Thoracic aorta (tissue), 2 donors: ENCODE measurements around the gene CREB5. TPM values are rescaled to one million over a fixed set of nuclear protein-coding genes. Genes with fewer than 3 reads are reported as not detected.

ENCODE experiments used
- ATAC-seq: fragments of 150-250 bp; one replicate; pipeline ENCODE4 v1.8.0; 2017; ENCODE audit warnings: low read depth; ENCODE audit not compliant: insufficient number of reproducible peaks, low FRiP score
- DNase-seq: peaks from one replicate; pipeline ENCODE4 v3.0.0-alpha.2; 2020; ENCODE audit warnings: low spot score
- H3K27ac ChIP-seq, 2 donors: fragments of 200-600 bp; sonication (generic); 1 replicate in 1 of 2; 2 replicates in 1 of 2; pipeline ENCODE4 v1.5.1; 2016; ENCODE audit warnings: mild to moderate bottlenecking in 2 of 2, moderate library complexity in 2 of 2
- H3K27me3 ChIP-seq: fragments of 200-600 bp; sonication (generic); replicated peaks from 2 replicates; pipeline ENCODE4 v1.6.0; 2016; ENCODE audit warnings: mild to moderate bottlenecking; ENCODE audit not compliant: insufficient read depth
- H3K36me3 ChIP-seq: fragments of 200-600 bp; sonication (generic); one replicate; pipeline ENCODE4 v1.5.1; 2016
- H3K4me1 ChIP-seq, 2 donors: fragments of 200-600 bp; sonication (generic); 1 replicate in 1 of 2; 2 replicates in 1 of 2; pipeline versions ENCODE4 v1.5.1 to v1.6.0; 2016; ENCODE audit warnings: low read depth in 2 of 2, mild to moderate bottlenecking in 1 of 2; ENCODE audit not compliant: control insufficient read depth in 1 of 2
- H3K4me3 ChIP-seq: fragments of 200-600 bp; sonication (generic); 2 replicates; pipeline ENCODE4 v1.5.1; 2016; ENCODE audit warnings: mild to moderate bottlenecking
- H3K9me3 ChIP-seq: fragments of 200-600 bp; sonication (generic); 2 replicates; pipeline ENCODE4 v1.5.1; 2016
- total RNA-seq, 2 donors: library from RNA; depleted of rRNA; stranded (reverse); fragments of >200 nt; gene quantifications; one replicate each; pipeline versions ENCODE4 v1.1.0 to v1.2.3, GENCODE V29; 2016
- TF ChIP-seq, protein P1 (sequence below): fragments of 200-600 bp; sonication (generic); IDR thresholded peaks from one replicate; pipeline ENCODE4 v1.5.1; 2019; ENCODE audit warnings: antibody characterized with exemption

Gene CREB5
- total RNA-seq, 2 donors from 2014 or later = 44.4 to 49.1 TPM

GRCh38 chr7:28493477-28493876, 81.2 kb downstream of the CREB5 start:
- Histone ChIP-seq H3K27ac (no peak overlapping the region), H3K9me3 (no peaks in the 10 kb centered on the region), H3K4me1 (no peaks in the 10 kb centered on the region), H3K27me3 (no peaks in the 10 kb centered on the region), H3K36me3 (no peaks in the 10 kb centered on the region), H3K4me3 (no peak overlapping the region)
- no peak for DNase-seq
- no peak for ATAC-seq
- TF ChIP-seq, protein P1, sequence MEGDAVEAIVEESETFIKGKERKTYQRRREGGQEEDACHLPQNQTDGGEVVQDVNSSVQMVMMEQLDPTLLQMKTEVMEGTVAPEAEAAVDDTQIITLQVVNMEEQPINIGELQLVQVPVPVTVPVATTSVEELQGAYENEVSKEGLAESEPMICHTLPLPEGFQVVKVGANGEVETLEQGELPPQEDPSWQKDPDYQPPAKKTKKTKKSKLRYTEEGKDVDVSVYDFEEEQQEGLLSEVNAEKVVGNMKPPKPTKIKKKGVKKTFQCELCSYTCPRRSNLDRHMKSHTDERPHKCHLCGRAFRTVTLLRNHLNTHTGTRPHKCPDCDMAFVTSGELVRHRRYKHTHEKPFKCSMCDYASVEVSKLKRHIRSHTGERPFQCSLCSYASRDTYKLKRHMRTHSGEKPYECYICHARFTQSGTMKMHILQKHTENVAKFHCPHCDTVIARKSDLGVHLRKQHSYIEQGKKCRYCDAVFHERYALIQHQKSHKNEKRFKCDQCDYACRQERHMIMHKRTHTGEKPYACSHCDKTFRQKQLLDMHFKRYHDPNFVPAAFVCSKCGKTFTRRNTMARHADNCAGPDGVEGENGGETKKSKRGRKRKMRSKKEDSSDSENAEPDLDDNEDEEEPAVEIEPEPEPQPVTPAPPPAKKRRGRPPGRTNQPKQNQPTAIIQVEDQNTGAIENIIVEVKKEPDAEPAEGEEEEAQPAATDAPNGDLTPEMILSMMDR = no peak

DNA sequence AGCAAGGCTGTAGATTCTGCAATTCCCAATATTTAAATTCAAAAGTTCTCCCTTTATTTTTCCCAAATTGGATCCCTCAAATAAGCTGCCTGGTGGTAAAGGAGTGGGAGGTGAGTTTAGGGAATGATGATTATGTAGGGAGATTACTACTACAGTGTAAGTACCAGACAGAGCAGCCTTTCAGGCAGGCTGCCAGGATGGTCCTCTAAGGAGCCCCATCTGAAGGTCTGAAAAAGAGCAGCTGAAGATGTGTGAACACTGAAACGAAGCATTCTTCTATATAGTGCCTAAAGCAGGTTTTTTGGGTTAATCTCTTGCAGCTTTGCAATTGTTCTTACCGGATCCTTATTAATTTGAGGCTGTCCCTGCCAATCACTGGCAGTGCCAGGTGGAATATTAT, 84.7 kb downstream of the CREB5 start:
- TF ChIP-seq, protein P1 = no peak
- Histone ChIP-seq H3K4me3 (no peak overlapping the region), H3K27me3 (no peaks in the 10 kb centered on the region), H3K9me3 (no peaks in the 10 kb centered on the region), H3K36me3 (no peaks in the 10 kb centered on the region), H3K27ac (no peak overlapping the region), H3K4me1 (no peaks in the 10 kb centered on the region)
- ATAC-seq (no peak), DNase-seq (no peak)

DNA sequence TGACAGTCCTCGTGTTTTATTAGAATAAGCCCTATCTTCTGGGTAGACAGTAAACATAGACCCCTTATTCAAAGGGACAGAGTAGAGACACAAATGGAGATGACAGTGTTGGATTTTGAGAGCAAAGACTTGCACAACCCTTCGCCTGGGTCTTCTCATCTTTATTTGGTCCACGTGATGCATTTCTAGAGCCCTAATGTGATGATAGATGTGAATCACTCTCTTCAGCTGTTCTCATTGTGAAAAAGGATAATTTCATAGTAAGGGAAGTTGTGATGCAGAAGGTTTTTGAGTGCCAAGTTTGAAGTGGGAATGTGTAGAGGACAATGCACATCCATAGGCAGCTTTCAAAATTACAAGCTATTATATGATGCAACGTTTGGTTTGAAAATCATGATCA, 86.3 kb downstream of the CREB5 start:
- H3K27me3 ChIP-seq = no peaks in the 10 kb centered on the region
- TF ChIP-seq, protein P1 = no peak
- ATAC-seq = no peak

GRCh38 chr7:28500138-28500537, 87.8 kb downstream of the CREB5 start:
- DNase-seq = no peak
- Histone ChIP-seq H3K9me3 (no peaks in the 10 kb centered on the region), H3K36me3 (no peaks in the 10 kb centered on the region), H3K4me1 (no peaks in the 10 kb centered on the region), H3K27ac (no peak overlapping the region), H3K4me3 (no peak overlapping the region), H3K27me3 (no peaks in the 10 kb centered on the region)
- no peak for ATAC-seq
- TF ChIP-seq, protein P1 = no peak

More for the DNA sequence above, 86.3 kb downstream of the CREB5 start:
- no peak for DNase-seq
- no peaks in the 10 kb centered on the region for H3K36me3 ChIP-seq
- no peaks in the 10 kb centered on the region for H3K9me3 ChIP-seq
- no peak overlapping the region for H3K27ac ChIP-seq
- H3K4me1 ChIP-seq = no peaks in the 10 kb centered on the region
- H3K4me3 ChIP-seq = no peak overlapping the region

GRCh38 chr7:28502408-28502807, 90.1 kb downstream of the CREB5 start:
- ATAC-seq = no peak

More at GRCh38 chr7:28502408-28502807, 90.1 kb downstream of the CREB5 start:
- Histone ChIP-seq H3K27me3 (no peaks in the 10 kb centered on the region), H3K36me3 (no peaks in the 10 kb centered on the region), H3K9me3 (no peaks in the 10 kb centered on the region), H3K4me1 (peaks cover 7 to 8% of the 10 kb centered on the region in 2 donors), H3K27ac (no peak overlapping the region), H3K4me3 (no peak overlapping the region)
- no peak for DNase-seq
- TF ChIP-seq, protein P1 = no peak
